Umbilical cord (tissue), 2 donors: Measurements from ENCODE around the gene ZGLP1. TPM values are rescaled to one million over a fixed set of nuclear protein-coding genes. Genes with fewer than 3 reads are reported as not detected.
"Not testable (repeated sequence)": the region's sequence is repeated elsewhere in the genome, so short reads cannot be mapped to it uniquely, and the experiment has no call there.

ENCODE experiments used
- DNase-seq: peaks from one replicate; pipeline ENCODE4 v3.0.0-alpha.2; 2015; ENCODE audit warnings: low spot score
- total RNA-seq: library from RNA; depleted of rRNA; stranded (reverse); fragments of >200 nt; gene quantifications from one replicate; pipeline ENCODE4 v1.2.3, GENCODE V29; 2014; ENCODE audit warnings: low replicate concordance; ENCODE audit not compliant: insufficient read depth

The ZGLP1 gene
- total RNA-seq, 1 donor from 2014 or later: 1.7 TPM

DNA sequence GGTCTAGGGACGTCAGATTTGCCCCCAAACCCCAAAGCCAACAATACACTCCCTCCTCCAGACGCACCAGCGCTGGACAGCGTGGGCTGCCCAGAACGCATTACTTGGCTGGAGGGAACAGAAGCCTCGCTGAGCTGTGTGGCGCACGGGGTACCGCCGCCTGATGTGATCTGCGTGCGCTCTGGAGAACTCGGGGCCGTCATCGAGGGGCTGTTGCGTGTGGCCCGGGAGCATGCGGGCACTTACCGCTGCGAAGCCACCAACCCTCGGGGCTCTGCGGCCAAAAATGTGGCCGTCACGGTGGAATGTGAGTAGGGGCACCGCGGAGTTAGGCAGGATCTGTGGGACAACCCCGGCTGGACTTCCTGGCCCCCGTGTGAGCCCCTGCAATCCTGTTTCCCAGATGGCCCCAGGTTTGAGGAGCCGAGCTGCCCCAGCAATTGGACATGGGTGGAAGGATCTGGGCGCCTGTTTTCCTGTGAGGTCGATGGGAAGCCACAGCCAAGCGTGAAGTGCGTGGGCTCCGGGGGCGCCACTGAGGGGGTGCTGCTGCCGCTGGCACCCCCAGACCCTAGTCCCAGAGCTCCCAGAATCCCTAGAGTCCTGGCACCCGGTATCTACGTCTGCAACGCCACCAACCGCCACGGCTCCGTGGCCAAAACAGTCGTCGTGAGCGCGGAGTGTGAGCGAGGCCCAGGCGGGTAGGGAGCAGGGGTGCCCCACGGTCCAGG, 15.8 kb downstream of the ZGLP1 start:
- no peak for DNase-seq

DNA sequence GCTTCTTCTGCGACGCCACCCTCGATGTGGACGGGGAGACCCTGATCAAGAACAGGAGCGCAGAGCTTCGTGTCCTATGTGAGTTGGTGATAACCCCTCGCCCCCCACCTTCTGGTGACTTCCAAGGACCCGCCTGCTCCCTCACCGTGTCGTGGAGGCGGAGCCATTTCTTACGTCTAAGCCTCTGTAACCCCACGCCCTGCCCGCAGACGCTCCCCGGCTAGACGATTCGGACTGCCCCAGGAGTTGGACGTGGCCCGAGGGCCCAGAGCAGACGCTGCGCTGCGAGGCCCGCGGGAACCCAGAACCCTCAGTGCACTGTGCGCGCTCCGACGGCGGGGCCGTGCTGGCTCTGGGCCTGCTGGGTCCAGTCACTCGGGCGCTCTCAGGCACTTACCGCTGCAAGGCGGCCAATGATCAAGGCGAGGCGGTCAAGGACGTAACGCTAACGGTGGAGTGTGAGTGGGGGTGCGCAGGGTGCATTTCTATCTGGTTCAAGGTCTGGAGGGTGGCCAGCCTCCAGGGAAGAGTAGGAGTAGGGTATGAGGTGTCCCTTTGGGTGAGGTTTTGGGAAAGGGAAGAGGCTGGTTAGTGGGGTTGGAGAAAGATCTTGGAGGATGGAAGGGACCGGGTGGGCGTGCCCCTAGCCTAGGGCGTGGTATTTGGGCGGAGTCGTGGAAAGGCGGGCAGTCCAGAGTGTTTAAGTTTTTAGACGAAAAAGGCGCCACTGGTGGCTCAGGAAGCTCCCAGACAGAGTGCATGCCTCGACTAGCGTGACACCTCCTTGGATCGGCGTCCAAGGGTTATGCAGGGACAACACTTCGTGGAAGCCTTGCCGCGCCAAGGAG, 16.6 kb downstream of the ZGLP1 start:
- no peak for DNase-seq

DNA sequence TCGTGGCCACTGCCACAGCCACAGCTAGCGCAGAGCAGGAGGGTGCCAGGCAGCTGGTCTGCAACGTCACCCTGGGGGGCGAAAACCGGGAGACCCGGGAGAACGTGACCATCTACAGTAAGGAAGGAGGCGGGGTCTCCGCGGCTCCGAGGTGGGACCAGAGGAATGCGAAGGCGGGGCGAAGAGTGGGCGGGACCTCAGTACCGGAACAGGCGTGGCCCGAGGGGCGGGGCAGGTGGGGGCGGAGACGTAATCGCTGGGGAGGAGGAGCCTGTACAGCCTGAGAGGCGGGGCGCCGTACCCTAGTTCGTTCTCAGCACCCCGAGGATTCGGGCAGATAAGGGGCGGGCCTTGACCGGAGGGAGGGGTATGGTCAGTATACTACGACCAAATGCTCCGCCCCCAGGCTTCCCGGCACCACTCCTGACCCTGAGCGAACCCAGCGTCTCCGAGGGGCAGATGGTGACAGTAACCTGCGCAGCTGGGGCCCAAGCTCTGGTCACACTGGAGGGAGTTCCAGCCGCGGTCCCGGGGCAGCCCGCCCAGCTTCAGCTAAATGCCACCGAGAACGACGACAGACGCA, 17.3 kb downstream of the ZGLP1 start:
- DNase-seq: no peak

GRCh38 chr19:10291554-10292205, 17.9 kb downstream of the ZGLP1 start:
- DNase-seq: no peak

GRCh38 chr19:10290876-10291553, 18.6 kb downstream of the ZGLP1 start:
- DNase-seq: no peak

GRCh38 chr19:10290357-10290875, 19.2 kb downstream of the ZGLP1 start:
- DNase-seq: no peak

DNA sequence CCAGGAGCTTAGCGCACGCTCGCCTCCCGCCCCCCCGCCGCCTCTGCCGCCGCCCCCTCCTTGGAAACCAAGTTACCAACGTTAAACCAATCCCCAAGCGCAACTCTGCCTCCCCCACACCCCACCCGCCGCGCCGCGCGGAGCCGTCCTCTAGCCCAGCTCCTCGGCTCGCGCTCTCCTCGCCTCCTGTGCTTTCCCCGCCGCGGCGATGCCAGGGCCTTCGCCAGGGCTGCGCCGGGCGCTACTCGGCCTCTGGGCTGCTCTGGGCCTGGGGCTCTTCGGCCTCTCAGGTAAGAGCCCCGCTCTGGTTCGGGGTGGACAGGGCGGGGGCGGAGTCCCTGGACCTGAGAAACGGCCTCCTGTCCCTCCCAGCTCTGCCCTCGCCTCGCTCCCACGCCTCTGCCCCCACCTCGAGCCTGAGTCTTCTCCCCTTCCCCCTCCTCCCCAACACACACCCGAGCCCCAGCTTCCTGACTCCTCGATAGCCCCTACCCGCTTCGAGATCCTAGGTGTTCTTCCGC, 19.7 kb downstream of the ZGLP1 start, which contains the start of gene ICAM5:
ICAM5 (plus strand) TSS at position 117 of the 521 bp plus-strand sequence; CDS start at position 209, 92 bp downstream.
- DNase-seq: no peak

- no peak for DNase-seq
These were observed 20.3 kb downstream of the ZGLP1 start for GRCh38 chr19:10289167-10289835.

DNA sequence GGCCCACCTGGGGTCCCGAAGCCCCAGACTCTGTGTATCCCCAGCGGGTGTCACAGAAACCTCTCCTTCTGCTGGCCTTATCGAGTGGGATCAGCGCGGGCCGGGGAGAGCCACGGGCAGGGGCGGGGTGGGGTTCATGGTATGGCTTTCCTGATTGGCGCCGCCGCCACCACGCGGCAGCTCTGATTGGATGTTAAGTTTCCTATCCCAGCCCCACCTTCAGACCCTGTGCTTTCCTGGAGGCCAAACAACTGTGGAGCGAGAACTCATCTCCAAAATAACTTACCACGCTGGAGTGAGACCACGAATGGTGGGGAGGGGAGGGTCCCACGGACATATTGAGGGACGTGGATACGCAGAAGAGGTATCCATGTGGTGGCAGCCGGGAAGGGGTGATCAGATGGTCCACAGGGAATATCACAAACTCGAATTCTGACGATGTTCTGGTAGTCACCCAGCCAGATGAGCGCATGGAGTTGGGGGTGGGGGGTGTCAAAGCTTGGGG, 20.9 kb downstream of the ZGLP1 start:
- peak; percentile 77 for DNase-seq

DNA sequence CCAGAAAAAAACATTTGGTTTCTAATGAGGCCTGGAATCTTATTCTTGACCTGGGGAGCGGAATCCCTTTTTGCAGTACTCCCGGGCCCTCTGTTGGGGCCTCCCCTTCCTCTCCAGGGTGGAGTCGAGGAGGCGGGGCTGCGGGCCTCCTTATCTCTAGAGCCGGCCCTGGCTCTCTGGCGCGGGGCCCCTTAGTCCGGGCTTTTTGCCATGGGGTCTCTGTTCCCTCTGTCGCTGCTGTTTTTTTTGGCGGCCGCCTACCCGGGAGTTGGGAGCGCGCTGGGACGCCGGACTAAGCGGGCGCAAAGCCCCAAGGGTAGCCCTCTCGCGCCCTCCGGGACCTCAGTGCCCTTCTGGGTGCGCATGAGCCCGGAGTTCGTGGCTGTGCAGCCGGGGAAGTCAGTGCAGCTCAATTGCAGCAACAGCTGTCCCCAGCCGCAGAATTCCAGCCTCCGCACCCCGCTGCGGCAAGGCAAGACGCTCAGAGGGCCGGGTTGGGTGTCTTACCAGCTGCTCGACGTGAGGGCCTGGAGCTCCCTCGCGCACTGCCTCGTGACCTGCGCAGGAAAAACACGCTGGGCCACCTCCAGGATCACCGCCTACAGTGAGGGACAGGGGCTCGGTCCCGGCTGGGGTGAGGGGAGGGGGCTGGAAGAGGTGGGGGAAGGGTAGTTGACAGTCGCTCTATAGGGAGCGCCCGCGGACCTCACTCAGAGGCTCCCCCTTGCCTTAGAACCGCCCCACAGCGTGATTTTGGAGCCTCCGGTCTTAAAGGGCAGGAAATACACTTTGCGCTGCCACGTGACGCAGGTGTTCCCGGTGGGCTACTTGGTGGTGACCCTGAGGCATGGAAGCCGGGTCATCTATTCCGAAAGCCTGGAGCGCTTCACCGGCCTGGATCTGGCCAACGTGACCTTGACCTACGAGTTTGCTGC, 22.5 kb downstream of the ZGLP1 start, which contains the start of gene ICAM4:
ICAM4 (plus strand) TSS at position 153 of the 935 bp plus-strand sequence; CDS start at position 211, 58 bp downstream.
- DNase-seq: peak; percentile 91

- no peak for DNase-seq
These were observed 24.2 kb downstream of the ZGLP1 start for GRCh38 chr19:10285393-10285792.

- no peak for DNase-seq
These were observed 24.7 kb downstream of the ZGLP1 start for GRCh38 chr19:10284960-10285278.

- no peak for DNase-seq
These were observed 25.3 kb downstream of the ZGLP1 start for GRCh38 chr19:10284065-10284959.

GRCh38 chr19:10283301-10284064, 26.1 kb downstream of the ZGLP1 start:
- no peak for DNase-seq

DNA sequence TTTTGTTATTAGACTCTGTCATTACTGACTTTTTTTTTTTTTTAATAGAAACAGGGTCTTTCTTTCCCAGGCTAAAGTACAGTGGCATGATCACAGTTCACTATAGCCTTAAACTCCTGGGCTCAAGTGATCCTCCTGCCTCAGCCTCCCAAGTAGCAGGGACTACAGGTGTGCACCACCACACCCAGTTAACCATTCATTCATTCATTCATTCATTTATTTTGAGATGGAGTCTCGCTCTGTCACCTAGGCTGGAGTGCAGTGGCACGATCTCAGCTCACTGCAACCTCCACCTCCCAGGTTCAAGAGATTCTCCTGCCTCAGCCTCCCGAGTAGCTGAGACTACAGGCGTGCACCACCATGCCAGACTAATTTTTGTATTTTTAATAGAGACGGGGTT, 27.6 kb downstream of the ZGLP1 start:
- not testable (repeated sequence) for DNase-seq

DNA sequence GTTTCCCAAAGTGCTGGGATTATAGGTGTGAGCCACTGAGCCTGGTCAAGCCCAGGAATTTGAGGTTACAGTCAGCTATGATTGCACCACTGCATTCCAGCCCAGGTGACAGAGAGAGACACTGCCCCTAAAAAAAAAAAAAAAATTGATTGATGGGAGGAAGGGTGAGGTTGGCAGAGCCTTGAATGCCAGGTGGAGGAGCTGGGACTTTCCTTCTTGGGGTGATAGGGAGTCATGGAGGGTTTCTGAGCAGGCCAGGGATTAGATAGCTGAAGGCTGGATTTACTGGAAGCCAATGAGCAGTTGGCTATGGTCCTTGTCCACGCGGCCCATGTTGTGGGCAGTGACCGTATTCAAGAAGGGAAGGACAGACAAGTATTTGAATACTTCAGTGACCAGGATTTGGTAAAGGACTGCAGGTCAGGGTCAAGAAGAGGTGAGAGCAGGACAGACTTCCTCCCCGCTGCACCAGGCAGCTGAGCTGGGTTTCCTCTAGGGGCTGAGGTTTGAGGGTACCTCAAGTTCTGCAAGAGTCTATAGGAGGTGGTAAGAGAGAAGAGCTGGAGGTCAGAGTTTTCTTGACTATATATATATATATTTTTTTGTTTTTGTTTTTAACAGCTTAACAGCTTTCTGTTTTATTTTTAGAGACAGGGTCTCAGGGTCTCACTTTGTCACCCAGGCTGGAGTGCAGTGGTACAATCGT, 29.7 kb downstream of the ZGLP1 start:
- no peak for DNase-seq
